Measurements from ENCODE around the gene NTHL1. TPM values are rescaled to one million over a fixed set of nuclear protein-coding genes. Genes with fewer than 3 reads are reported as not detected.

Gene NTHL1
- total and polyA plus RNA-seq, 10 donors = 9.6 to 52.1 (median 27.0) TPM

DNA sequence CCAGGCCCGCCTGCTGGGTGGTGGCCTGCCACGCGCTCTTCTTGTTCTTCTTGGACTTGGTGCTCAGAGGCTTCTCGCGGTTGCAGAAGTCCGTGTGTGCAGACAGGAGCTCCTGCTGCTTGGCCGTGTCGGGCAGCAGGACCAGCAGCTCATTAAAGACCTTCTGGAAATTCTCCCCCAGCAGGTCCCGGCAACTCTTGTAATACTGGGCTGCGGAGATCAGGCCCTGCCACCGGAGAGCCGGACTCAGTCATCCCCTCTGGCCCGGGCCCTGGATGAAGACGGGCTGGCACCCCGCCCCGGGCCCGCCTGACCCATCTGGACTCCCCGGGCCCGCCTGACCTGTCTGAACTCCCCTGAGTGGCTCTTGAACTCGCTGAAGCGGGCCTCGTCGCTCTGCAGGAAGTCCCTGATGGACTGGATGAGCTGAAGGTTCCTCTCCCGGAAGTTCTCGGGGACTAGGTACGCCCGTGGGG lies 49.2 kb downstream of the NTHL1 start:
- Histone ChIP-seq H3K36me3 (peaks cover 5 to 74% (median 68%) of the 10 kb centered on the region in 6 donors), H3K4me1 (peaks cover 1 to 20% (median 3%) of the 10 kb centered on the region in 6 donors), H3K9me3 (no peaks in the 10 kb centered on the region), H3K27ac (peak overlapping the region in 1 of 8 donors; percentile 20), H3K27me3 (replicated peaks in 1 of 7) (no peaks in the 10 kb centered on the region), H3K4me3 (no peak overlapping the region)
- TF ChIP-seq, protein P1, sequence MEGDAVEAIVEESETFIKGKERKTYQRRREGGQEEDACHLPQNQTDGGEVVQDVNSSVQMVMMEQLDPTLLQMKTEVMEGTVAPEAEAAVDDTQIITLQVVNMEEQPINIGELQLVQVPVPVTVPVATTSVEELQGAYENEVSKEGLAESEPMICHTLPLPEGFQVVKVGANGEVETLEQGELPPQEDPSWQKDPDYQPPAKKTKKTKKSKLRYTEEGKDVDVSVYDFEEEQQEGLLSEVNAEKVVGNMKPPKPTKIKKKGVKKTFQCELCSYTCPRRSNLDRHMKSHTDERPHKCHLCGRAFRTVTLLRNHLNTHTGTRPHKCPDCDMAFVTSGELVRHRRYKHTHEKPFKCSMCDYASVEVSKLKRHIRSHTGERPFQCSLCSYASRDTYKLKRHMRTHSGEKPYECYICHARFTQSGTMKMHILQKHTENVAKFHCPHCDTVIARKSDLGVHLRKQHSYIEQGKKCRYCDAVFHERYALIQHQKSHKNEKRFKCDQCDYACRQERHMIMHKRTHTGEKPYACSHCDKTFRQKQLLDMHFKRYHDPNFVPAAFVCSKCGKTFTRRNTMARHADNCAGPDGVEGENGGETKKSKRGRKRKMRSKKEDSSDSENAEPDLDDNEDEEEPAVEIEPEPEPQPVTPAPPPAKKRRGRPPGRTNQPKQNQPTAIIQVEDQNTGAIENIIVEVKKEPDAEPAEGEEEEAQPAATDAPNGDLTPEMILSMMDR (IDR thresholded peaks at IDR 0.05 in 8 of 11, conservative IDR thresholded peaks at IDR 0.05 in 3 of 11) = no peak
- TF ChIP-seq POLR2A (IDR thresholded peaks at IDR 0.05) (no peak), POLR2AphosphoS5 (IDR thresholded peaks at IDR 0.05) (no peak)
- intact Hi-C loops (cut with DNase I; ENCODE audit: low total_unique reads) = no loop called here
- no peak for DNase-seq
- 90 to 95% (median 91%) methylated on average over 15 to 27 of the region's 27 CpGs for WGBS, 5 donors

DNA sequence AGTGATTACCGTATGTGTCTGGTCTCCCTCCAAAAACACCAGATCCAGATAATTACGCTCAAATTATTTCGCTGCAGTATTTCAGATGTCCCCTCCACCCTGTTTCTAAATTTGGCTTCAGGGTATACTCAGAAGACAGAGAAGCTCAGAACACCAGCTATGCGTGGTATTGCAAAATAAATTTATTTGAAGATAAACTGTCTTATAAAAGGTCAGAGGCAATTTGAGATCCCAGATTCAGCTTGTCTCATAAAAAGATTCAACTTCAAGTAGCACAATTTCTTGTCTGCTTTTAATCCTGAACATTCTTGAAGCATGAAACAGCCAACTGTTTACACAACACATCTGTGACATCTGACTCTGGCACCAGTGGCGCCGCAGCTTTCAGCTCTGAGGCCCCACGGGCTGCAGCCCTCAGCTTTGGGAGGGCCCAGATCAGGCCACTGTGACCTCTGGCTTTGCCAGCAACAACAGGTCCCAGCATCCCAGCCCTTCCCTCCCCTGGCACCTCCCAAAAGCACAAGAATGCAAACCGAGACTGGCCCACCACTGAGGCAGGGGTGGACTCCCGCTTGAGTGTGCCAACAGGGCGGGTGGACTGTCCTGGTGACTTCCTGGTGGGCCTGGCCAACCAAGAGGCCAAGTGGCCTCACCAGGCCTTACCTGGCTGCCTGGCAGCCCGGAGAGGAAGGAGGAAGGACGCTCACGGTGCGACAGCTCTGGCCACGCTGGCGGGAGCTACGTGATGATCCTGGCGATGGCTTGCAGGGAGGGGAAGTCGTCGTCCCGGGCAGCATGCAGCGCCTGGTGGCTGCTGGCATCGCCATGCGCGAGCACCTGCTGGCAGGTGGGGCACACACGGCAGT lies 49.9 kb downstream of the NTHL1 start:
- peaks cover 0 to 67% (median 61%) of the 10 kb centered on the region in 6 donors for H3K36me3 ChIP-seq
- H3K27me3 ChIP-seq (replicated peaks in 1 of 7) = no peaks in the 10 kb centered on the region
- intact Hi-C loops (cut with DNase I; ENCODE audit: low total_unique reads) = no loop called here
- peak; percentile 74 for DNase-seq
- no peak overlapping the region for H3K4me3 ChIP-seq
- peak overlapping the region in 1 of 8 donors; percentile 20 for H3K27ac ChIP-seq
- peak in 2 of 3 donors; percentile 4 to 42 for TF ChIP-seq POLR2AphosphoS5 (IDR thresholded peaks at IDR 0.05)
- TF ChIP-seq, protein P1 (IDR thresholded peaks at IDR 0.05 in 8 of 11, conservative IDR thresholded peaks at IDR 0.05 in 3 of 11) = no peak
- peaks cover 0 to under 1% (median 0%) of the 10 kb centered on the region in 8 donors for H3K9me3 ChIP-seq
- WGBS, 5 donors = 88 to 94% (median 89%) methylated on average over 21 to 26 of the region's 26 CpGs
- H3K4me1 ChIP-seq = peaks cover 0 to 17% (median 5%) of the 10 kb centered on the region in 6 donors

DNA sequence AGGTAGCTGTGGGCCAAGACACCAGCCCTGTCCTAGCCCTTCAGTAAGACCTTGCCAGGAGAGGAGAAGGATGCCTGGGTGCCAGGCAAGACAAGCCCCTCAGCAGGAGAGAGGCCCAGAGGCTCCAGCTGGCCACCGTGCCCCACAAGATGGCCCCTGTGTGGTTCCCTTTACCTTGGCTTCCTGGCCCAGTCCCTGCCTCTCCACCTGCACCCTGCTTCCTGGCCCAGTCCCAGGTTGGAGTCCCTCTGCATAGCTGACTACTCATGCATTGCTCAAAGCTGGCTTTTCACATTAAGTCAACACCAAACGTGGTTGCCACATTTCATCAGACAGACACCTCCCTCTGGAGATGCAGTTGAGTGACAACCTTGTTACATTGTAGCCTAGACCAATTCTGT lies 53.9 kb downstream of the NTHL1 start:
- WGBS, 5 donors = 51 to 68% (median 56%) methylated on average over 2 of the region's 2 CpGs
- intact Hi-C loops (cut with DNase I; ENCODE audit: low total_unique reads) = no loop called here
- TF ChIP-seq, protein P1 (IDR thresholded peaks at IDR 0.05 in 8 of 11, conservative IDR thresholded peaks at IDR 0.05 in 3 of 11) = no peak
- TF ChIP-seq POLR2AphosphoS5 (IDR thresholded peaks at IDR 0.05) = no peak
- no peak for TF ChIP-seq POLR2A (IDR thresholded peaks at IDR 0.05)
- H3K27ac ChIP-seq = peak overlapping the region in 3 of 8 donors; percentile 31 to 93 (median 87)
- peaks cover 11 to 45% (median 30%) of the 10 kb centered on the region in 6 donors for H3K4me1 ChIP-seq
- DNase-seq = peak; percentile 78
- no peak overlapping the region for H3K4me3 ChIP-seq
- peaks cover 0 to 27% (median 21%) of the 10 kb centered on the region in 6 donors for H3K36me3 ChIP-seq
- H3K27me3 ChIP-seq (replicated peaks in 1 of 7) = peaks cover 0 to 31% (median 22%) of the 10 kb centered on the region in 7 donors
- peaks cover 0 to 5% (median 0%) of the 10 kb centered on the region in 8 donors for H3K9me3 ChIP-seq

Measured in spleen (tissue), 11 donors.